Central memory CD8-positive, alpha-beta T cell (primary cell): ENCODE data around the gene KIAA2012.
A peak's percentile ranks its signal among the peaks of the same experiment; 100 is the strongest.

Source experiments
- ATAC-seq: fragments of 150-1000 bp; cut with Tn5 transposase; replicated peaks from 2 replicates; pipeline ENCODE4 v1.10.0; 2022; ENCODE audit warnings: mild to moderate bottlenecking, moderate FRiP score, moderate number of reproducible peaks; ENCODE audit not compliant: poor library complexity, severe bottlenecking; ENCODE audit errors: extremely low read depth
- DNase-seq, 2 donors: peaks; one replicate each; pipeline ENCODE4 v3.0.0; 2021; ENCODE audit warnings: low spot score in 2 of 2
- H3K27ac Mint-ChIP-seq: one replicate; pipeline ENCODE4 v1.8.0; 2022; ENCODE audit warnings: low read depth, mild to moderate bottlenecking, moderate library complexity, mixed read lengths
- H3K27me3 Mint-ChIP-seq: one replicate; pipeline ENCODE4 v1.8.0; 2022; ENCODE audit warnings: mixed read lengths
- H3K36me3 Mint-ChIP-seq: one replicate; pipeline ENCODE4 v1.8.0; 2022; ENCODE audit warnings: mild to moderate bottlenecking, moderate library complexity, mixed read lengths; ENCODE audit not compliant: insufficient read depth
- H3K4me1 Mint-ChIP-seq: one replicate; pipeline ENCODE4 v1.8.0; 2022; ENCODE audit warnings: mixed read lengths
- H3K4me3 Mint-ChIP-seq: one replicate; pipeline ENCODE4 v1.8.0; 2022; ENCODE audit warnings: mild to moderate bottlenecking, moderate library complexity, mixed read lengths
- H3K9me3 Mint-ChIP-seq: one replicate; pipeline ENCODE4 v1.8.0; 2022; ENCODE audit warnings: mixed read lengths

The KIAA2012 gene

DNA sequence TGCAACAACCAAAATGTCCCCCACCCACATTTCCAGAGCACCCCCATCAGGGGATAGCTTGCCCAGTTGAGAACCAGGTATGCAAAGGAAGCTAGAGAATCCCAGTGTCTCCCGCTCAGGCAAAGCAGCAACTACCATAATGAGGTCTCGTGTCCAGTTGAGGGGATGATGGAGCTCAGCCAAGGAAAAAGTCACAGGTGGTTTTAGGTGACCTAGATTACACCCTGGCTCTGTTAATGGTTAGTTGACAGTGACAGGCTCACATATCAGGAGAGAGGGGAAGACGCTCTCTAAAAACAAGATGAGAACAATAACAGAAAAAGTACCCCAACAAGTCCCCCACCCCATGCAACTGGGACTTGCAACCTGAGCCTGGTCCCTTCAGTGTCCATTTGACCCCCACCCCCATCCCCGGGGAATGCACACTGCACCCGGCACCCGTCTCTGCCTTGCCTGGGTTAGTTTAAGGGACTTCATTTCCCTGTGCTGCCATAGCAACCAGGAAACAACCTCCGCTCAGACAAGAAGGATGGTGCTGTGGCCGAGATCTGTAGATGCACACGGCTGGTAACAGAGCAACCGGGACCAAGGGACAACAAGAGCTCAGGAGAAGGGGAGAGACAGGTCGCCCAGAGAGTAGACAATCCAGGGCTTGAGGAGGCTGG is at the start of gene KIAA2012:
Gene KIAA2012, plus strand, starts transcription at position 519 of the 665 bp plus-strand sequence. CDS start 373 bp downstream, outside the sequence.
- Mint-ChIP-seq H3K4me1 (no peaks in the 10 kb centered on the region), H3K9me3 (no peaks in the 10 kb centered on the region), H3K27me3 (peaks cover 27% of the 10 kb centered on the region), H3K36me3 (no peaks in the 10 kb centered on the region), H3K4me3 (no peak within 1 kb of the TSS), H3K27ac (no peak within 1 kb of the TSS)
- ATAC-seq = no peak
- DNase-seq = no peak

- Mint-ChIP-seq H3K27me3 (peaks cover 28% of the 10 kb centered on the region), H3K9me3 (no peaks in the 10 kb centered on the region), H3K27ac (no peak overlapping the region), H3K4me1 (no peaks in the 10 kb centered on the region), H3K36me3 (no peaks in the 10 kb centered on the region), H3K4me3 (no peak overlapping the region)
- ATAC-seq = no peak
- no peak for DNase-seq
These were observed 49.2 kb upstream of the KIAA2012 start for GRCh38 chr2:202023904-202024266.

- no peak for ATAC-seq
- Mint-ChIP-seq H3K4me3 (no peak overlapping the region), H3K27ac (no peak overlapping the region), H3K36me3 (no peaks in the 10 kb centered on the region), H3K4me1 (no peaks in the 10 kb centered on the region), H3K9me3 (no peaks in the 10 kb centered on the region), H3K27me3 (peaks cover 21% of the 10 kb centered on the region)
- no peak for DNase-seq
These were observed 48.2 kb upstream of the KIAA2012 start for GRCh38 chr2:202024871-202025270.

- Mint-ChIP-seq H3K36me3 (no peaks in the 10 kb centered on the region), H3K27me3 (peaks cover 21% of the 10 kb centered on the region), H3K27ac (no peak overlapping the region), H3K4me1 (no peaks in the 10 kb centered on the region), H3K4me3 (no peak overlapping the region), H3K9me3 (no peaks in the 10 kb centered on the region)
- no peak for ATAC-seq
- DNase-seq = no peak
These were observed 47.2 kb upstream of the KIAA2012 start for GRCh38 chr2:202025816-202026215.

- no peak for ATAC-seq
- Mint-ChIP-seq H3K36me3 (no peaks in the 10 kb centered on the region), H3K4me3 (no peak overlapping the region), H3K27ac (no peak overlapping the region), H3K9me3 (no peaks in the 10 kb centered on the region), H3K27me3 (peaks cover 21% of the 10 kb centered on the region), H3K4me1 (no peaks in the 10 kb centered on the region)
- no peak for DNase-seq
These were observed 46.5 kb upstream of the KIAA2012 start for GRCh38 chr2:202026507-202026906.

- Mint-ChIP-seq H3K4me1 (peaks cover 9% of the 10 kb centered on the region), H3K36me3 (peaks cover 9% of the 10 kb centered on the region), H3K27me3 (peaks cover 8% of the 10 kb centered on the region), H3K27ac (no peak overlapping the region), H3K4me3 (no peak overlapping the region), H3K9me3 (no peaks in the 10 kb centered on the region)
- ATAC-seq = no peak
- no peak for DNase-seq
These were observed 42.4 kb upstream of the KIAA2012 start for GRCh38 chr2:202030691-202031090.

GRCh38 chr2:202031246-202031951 is 41.7 kb upstream of the KIAA2012 start:
- Mint-ChIP-seq H3K27me3 (peaks cover under 1% of the 10 kb centered on the region), H3K4me3 (no peak overlapping the region), H3K36me3 (peaks cover 9% of the 10 kb centered on the region), H3K4me1 (peaks cover 9% of the 10 kb centered on the region), H3K27ac (no peak overlapping the region), H3K9me3 (no peaks in the 10 kb centered on the region)
- DNase-seq (no peak), ATAC-seq (no peak)

- Mint-ChIP-seq H3K27me3 (peaks cover 1% of the 10 kb centered on the region), H3K36me3 (peaks cover 9% of the 10 kb centered on the region), H3K27ac (no peak overlapping the region), H3K4me3 (no peak overlapping the region), H3K9me3 (no peaks in the 10 kb centered on the region), H3K4me1 (peaks cover 9% of the 10 kb centered on the region)
- ATAC-seq = peak; percentile 31
- DNase-seq = no peak
These were observed 40.2 kb upstream of the KIAA2012 start for GRCh38 chr2:202032846-202033316.

DNA sequence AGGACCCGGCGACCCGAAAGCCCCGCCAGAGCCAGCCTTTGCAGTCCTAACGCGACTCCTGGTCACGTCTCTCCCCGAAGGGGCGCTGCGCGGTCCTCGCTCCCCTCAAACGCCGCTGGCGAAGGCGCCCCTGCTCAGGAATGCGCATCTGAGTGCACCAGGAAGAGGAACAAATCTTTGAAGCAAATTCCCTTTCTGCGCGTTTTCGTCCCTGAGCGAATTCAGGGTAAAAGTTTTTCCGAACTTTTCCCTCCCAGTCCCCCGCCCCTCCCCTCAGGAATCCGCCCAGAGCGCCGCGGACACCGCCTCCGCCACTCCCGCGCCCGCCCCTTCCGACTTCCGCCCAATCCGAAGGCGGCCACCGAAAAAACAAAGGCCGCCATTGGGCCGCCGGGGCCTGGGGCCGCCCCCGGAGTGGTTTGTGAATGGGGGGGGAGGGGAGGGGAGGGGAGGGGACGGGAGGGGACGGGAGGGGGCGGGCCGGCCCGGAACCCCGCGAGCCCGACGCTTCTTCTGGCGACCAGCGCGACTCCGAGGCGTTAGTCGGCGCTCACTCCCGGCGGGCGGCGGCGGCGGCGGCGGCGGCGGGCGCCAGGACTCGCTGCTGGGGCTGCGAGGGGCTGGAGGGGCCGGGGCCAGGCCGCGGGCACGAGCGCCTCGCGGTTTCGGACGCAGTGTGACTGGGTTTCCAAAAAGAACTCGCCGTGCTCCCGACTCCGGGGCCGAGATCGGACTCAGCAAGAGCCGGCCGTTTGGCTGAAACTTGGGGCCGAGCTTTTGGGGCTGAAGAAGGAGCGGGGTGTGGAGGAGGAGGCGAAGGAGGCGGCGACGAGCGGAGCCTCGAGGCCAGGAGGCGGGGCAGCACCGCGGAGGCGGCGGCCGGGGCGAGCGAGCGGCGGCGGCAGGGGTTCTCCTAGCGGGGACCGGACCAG is 39.5 kb upstream of the KIAA2012 start, which contains the start of gene FZD7:
Gene FZD7, plus strand, starts transcription at position 539 of the 932 bp plus-strand sequence. CDS start 793 bp downstream, outside the sequence.
- Mint-ChIP-seq H3K27me3 (peaks cover 8% of the 10 kb centered on the region), H3K9me3 (no peaks in the 10 kb centered on the region), H3K4me3 (no peak within 1 kb of the TSS)

DNA sequence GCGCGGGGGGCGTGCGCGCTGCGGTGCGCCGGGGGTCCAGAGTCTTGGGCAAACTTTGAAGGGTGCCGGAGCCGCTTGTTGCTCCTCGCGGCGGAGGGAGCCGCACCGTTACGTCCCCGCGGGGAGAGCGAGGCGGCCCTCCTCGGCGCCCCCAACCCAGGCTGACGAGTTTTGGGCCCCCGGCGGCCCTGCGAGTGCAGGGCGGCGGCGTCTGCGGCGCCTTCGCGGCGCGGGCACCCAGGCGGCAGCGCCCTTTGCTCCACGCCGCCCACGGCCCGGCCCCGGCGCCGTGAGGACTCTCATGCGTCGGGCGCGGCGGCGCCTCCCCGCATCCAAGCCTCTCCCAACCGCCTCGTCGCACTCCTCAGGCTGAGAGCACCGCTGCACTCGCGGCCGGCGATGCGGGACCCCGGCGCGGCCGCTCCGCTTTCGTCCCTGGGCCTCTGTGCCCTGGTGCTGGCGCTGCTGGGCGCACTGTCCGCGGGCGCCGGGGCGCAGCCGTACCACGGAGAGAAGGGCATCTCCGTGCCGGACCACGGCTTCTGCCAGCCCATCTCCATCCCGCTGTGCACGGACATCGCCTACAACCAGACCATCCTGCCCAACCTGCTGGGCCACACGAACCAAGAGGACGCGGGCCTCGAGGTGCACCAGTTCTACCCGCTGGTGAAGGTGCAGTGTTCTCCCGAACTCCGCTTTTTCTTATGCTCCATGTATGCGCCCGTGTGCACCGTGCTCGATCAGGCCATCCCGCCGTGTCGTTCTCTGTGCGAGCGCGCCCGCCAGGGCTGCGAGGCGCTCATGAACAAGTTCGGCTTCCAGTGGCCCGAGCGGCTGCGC is 38.6 kb upstream of the KIAA2012 start:
- H3K27ac Mint-ChIP-seq = no peak overlapping the region
- ATAC-seq (no peak), DNase-seq (no peak)
- H3K36me3 Mint-ChIP-seq = peaks cover 9% of the 10 kb centered on the region
- H3K4me1 Mint-ChIP-seq = peaks cover 13% of the 10 kb centered on the region
- peaks cover 17% of the 10 kb centered on the region for H3K27me3 Mint-ChIP-seq
- no peaks in the 10 kb centered on the region for H3K9me3 Mint-ChIP-seq
- no peak overlapping the region for H3K4me3 Mint-ChIP-seq

More for the DNA sequence above, 39.5 kb upstream of the KIAA2012 start, which contains the start of gene FZD7:
- Mint-ChIP-seq H3K4me1 (peaks cover 9% of the 10 kb centered on the region), H3K36me3 (peaks cover 9% of the 10 kb centered on the region), H3K27ac (no peak within 1 kb of the TSS)
- ATAC-seq (peak; percentile 82), DNase-seq (peak; percentile 59 to 62)

GRCh38 chr2:202035089-202035940 is 37.7 kb upstream of the KIAA2012 start:
- Mint-ChIP-seq H3K27me3 (peaks cover 25% of the 10 kb centered on the region), H3K4me3 (no peak overlapping the region)

More at GRCh38 chr2:202035089-202035940, 37.7 kb upstream of the KIAA2012 start:
- Mint-ChIP-seq H3K9me3 (no peaks in the 10 kb centered on the region), H3K36me3 (peaks cover 9% of the 10 kb centered on the region), H3K4me1 (peaks cover 14% of the 10 kb centered on the region), H3K27ac (no peak overlapping the region)
- DNase-seq = peak in 1 of 2 donors; percentile 22
- no peak for ATAC-seq
